ENCODE results near the gene CLEC7A.

GRCh38 chr12:10174986-10175614 is 45.1 kb upstream of the CLEC7A start:
- no peak for TF ChIP-seq CTCF (conservative IDR thresholded peaks at IDR 0.05; ENCODE audit: low read length)
- TF ChIP-seq EZH2phosphoT487 (IDR thresholded peaks at IDR 0.05; ENCODE audit: borderline replicate concordance, low read depth, low read length): no peak

Data from OCI-LY7 (cell line).